Measurements from ENCODE around the gene STX1B. TPM values are rescaled to one million over a fixed set of nuclear protein-coding genes. Genes with fewer than 3 reads are reported as not detected.

The STX1B gene
- total RNA-seq (2022; extraction: Qiagen RNA extraction): 1.4 to 2.1 TPM (median 1.6 TPM) in 5 replicates

DNA sequence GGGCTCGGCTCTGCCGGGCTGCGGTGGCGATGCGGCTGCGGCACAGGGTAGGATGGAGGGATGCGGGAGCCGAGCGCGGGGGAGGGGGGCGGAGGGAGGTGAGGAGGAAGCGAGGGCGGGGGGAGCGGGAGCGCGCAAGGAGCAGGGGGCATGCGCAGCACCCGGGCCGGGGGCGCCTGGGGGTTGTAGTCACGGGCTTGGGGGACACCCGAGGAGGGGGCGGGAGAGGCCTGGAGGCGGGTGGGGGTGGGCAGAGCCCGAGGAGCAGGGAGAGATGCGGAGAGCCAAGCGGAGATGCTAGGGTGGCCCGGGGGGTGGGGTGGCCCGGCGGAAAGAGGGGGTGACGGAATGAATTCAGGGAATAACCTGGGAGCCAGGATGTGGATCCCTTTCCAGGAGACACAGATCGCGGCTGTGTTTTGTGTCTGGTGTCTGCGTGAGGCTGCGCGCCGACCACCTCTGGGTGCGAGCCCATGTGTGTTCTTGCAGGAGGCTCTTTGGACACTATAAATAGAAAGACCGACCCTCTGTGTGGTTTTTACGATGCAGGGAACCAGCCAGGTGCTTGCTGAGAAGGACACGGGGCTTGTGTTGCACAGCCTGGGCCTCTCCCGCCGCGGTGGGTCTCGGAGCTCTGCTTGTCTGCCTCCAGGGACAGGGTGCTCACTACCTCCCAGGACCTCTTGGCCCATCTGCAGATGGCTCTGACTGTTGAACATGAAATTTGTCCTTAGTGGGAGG is at the start of gene STX1B:
Gene STX1B (minus strand): TSS at position 54 of the 741 bp plus-strand sequence. CDS start 242 bp downstream, outside the sequence.

DNA sequence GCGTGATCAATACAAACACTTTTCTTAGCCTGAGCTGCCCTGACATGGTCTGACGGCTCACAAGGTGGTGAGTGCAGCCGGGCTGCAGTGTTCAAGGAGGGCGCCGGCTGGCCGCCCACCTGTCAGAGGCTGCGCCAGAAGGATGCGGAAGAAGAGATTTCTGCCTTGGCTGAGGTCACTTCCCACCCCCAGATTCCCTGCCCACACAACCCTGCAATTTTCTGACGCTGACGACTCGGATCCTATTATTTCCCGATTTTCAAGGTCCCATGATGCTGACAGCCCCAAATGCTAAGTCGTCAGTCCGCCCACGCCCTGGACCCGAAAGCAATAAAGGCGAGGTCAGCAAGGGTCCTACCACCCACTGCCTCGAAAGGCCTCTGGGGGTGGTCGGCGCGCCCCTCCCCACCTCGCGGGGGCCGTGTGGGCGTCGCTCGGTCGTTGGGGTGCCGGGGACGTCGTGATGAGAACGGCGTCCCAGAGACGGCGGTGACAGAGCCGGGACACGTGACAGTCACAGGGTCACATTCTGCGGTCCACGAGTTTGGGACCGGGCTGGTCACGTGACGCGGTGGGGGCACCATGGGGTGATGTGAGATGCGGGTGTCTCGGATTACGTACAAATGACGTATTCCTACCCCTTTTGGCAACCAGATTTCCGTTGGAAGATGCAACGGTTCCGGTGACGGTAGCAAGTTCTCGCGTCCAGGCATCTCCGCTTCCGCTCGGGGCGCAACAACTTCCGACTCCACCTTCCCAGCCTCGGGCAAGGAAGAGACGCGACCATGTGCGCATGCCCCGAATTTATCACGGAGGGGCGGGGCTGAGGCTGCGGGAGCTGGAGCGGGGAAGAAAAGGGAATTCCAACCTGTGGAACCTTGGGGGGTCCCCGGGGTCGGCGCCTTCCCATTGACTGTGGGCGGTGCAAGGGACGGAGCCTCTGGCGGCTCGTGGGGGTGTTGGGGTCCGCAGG is 22.6 kb upstream of the STX1B start, which contains the start of gene STX4:
Gene STX4 (plus strand): TSS at position 823 of the 973 bp plus-strand sequence. CDS start 248 bp downstream, outside the sequence.

DNA sequence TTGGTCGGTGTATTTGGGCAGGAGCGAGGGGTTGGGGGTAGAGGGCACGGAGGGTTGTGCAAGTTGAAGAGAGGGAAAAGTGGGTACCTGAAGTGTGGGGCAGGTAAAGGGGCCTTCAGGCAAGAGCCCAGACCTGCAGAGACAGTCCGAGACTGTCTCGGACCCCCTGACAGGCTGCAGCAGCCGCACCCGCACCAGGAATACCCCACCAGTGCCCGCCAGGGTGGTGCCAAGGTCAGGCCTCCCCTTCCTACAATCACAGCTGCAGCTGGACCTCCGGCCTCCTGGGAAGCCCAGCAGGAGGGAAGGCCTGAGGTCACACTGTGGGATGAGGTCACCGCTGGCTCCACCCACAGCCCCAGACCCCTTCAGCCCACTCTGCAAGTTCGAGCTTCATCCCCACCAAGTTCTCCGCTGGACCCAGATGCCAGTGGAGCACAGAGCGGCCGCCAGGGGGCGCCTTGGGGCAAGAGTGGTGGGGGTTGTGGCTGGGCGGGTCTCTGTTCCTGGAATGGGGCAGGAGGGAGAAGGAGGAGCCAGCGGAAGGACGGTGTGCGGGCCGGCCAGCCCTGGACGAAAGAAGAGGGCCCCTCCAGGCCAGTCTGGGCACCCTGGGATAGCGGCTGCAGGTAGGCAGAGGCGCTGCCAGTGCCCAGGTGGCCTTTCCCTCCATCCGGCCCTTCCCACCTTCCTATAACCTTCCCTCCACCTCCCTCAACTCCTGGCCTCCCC is 25.6 kb downstream of the STX1B start, which contains the start of gene HSD3B7:
Gene HSD3B7 (plus strand): TSS at position 539 of the 732 bp plus-strand sequence. CDS start 452 bp downstream, outside the sequence.

DNA sequence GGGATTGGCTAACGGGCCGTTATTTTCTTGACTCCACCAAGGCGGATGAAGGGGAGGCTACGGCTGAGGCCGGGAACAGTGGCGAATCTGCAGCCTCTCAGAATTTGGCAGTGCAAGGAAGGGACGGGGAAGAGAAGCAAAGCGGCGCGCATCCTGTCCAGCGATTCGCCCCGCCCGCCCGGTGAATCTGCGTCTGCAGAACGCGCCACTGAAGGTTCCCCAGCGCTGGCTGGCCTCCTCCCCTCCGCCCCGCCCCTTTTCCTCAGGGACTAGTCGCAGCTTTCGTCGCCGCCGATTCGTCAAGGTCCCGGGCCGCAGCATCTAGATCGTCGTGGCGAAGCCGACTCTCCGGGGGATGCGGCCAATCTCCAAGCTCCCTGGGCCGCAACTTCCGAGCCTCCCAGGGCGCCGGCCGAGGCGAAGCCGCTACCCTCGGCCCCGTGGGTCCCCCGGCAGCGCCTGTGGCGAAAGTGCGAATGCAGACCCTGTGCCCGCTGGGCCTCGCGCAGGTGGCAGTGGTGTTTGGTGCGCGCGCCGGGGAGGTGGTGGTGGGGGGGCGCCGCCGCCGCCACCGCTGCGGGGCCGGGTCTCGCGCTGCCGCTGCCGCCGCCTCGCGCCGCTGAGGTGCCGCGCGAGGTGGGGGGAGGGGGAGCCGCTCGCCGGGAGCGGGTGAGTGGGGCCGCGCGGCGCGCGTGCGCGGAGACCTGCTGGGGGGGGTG is 52.8 kb downstream of the STX1B start, which contains the start of gene SETD1A:
Gene SETD1A (plus strand): TSS at position 299 of the 719 bp plus-strand sequence. CDS start 978 bp downstream, outside the sequence.

DNA sequence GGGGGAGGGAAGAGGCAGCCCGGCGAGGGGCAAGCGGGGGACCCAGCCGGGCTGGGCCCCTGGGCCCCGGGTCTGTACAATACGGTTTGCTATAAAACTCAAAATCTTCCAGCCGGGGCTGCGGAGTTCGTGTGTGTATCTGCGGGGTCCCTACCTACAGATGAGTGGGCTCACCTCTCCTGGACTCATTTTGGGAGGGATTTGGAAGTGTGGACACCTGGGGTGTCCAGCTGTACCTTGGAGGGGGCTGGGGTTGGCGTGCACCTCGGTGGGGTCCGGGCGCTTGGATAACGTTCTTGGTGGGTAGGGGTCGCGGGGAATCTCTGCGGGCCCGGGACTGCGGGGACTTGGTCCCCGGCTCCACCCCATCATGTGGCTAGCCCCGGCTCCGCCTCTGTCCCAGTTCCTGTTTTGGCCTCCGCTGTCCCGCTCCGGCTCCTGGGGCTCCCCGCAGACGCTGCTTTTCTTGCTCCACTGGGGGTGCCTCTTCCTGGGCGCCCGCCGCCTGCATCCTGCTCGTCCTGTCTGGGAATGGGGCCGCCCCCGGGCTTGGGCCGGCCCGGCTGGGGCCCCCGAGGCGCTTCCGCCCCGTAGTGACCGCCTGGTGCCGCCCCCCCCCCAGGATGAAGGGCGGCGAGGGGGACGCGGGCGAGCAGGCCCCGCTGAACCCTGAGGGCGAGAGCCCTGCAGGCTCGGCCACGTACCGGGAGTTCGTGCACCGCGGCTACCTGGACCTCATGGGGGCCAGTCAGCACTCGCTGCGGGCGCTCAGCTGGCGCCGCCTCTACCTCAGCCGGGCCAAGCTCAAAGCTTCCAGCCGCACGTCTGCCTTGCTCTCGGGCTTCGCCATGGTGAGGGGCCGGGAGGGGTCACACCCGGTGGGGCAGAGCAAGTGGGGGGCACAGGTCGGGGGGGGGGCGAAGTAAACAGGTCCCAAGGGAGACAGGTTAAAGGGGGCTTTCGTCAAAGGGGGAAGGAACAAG is 61.5 kb downstream of the STX1B start, which contains the start of gene ORAI3:
Gene ORAI3 (plus strand): TSS at position 402 of the 983 bp plus-strand sequence. CDS start 222 bp downstream, at position 624.

Other genes starting within 250 kb of the STX1B start
- gene CFAP119, start 248.6 kb downstream of the STX1B start, total RNA-seq (2022; extraction: Qiagen RNA extraction): 5.2 to 9.2 TPM (median 8.2 TPM) in 5 replicates
- 77.1 to 81.7 TPM (median 80.2 TPM) in 5 replicates for gene RNF40, start 248.3 kb downstream of the STX1B start, total RNA-seq (2022; extraction: Qiagen RNA extraction)
- 16.2 to 21.3 TPM (median 17.3 TPM) in 5 replicates for gene ZNF629, start 223.4 kb downstream of the STX1B start, total RNA-seq (2022; extraction: Qiagen RNA extraction)
- gene BCL7C, start 116.6 kb downstream of the STX1B start, total RNA-seq (2022; extraction: Qiagen RNA extraction): 23.6 to 42.5 TPM (median 40.9 TPM) in 5 replicates
- gene CTF1, start 114.0 kb downstream of the STX1B start, total RNA-seq (2022; extraction: Qiagen RNA extraction): 0.16 to 0.32 TPM (median 0.18 TPM) in 5 replicates
- 14.1 to 19.7 TPM (median 18.0 TPM) in 5 replicates for gene FBXL19, start 87.1 kb downstream of the STX1B start, total RNA-seq (2022; extraction: Qiagen RNA extraction)
- gene ORAI3, start 61.6 kb downstream of the STX1B start, total RNA-seq (2022; extraction: Qiagen RNA extraction): 9.0 to 14.5 TPM (median 12.1 TPM) in 5 replicates
- 17.7 to 19.7 TPM (median 18.3 TPM) in 5 replicates for gene SETD1A, start 52.9 kb downstream of the STX1B start, total RNA-seq (2022; extraction: Qiagen RNA extraction)
- 13.6 to 15.9 TPM (median 13.9 TPM) in 5 replicates for gene HSD3B7, start 25.4 kb downstream of the STX1B start, total RNA-seq (2022; extraction: Qiagen RNA extraction)
- 56.8 to 66.1 TPM (median 64.4 TPM) in 5 replicates for gene STX4, start 22.9 kb upstream of the STX1B start, total RNA-seq (2022; extraction: Qiagen RNA extraction)
- gene ZNF668, start 63.6 kb upstream of the STX1B start, total RNA-seq (2022; extraction: Qiagen RNA extraction): 13.3 to 19.8 TPM (median 14.5 TPM) in 5 replicates
- 9.1 to 11.4 TPM (median 10.2 TPM) in 5 replicates for gene ZNF646, start 63.8 kb upstream of the STX1B start, total RNA-seq (2022; extraction: Qiagen RNA extraction)
- gene PRSS53, start 78.3 kb upstream of the STX1B start, total RNA-seq (2022; extraction: Qiagen RNA extraction): 1.0 to 2.5 TPM (median 1.6 TPM) in 5 replicates
- 98.3 to 147 TPM (median 140 TPM) in 5 replicates for gene VKORC1, start 84.2 kb upstream of the STX1B start, total RNA-seq (2022; extraction: Qiagen RNA extraction)
- gene BCKDK, start 97.7 kb upstream of the STX1B start, total RNA-seq (2022; extraction: Qiagen RNA extraction): 46.0 to 56.1 TPM (median 52.2 TPM) in 5 replicates
- 45.0 to 51.2 TPM (median 48.2 TPM) in 5 replicates for gene KAT8, start 107.0 kb upstream of the STX1B start, total RNA-seq (2022; extraction: Qiagen RNA extraction)
- 0.83 to 1.4 TPM (median 1.2 TPM) in 5 replicates for gene PRSS8, start 125.1 kb upstream of the STX1B start, total RNA-seq (2022; extraction: Qiagen RNA extraction)
- 0.84 to 1.9 TPM (median 1.1 TPM) in 5 replicates for gene PRSS36, start 139.4 kb upstream of the STX1B start, total RNA-seq (2022; extraction: Qiagen RNA extraction)
- 505 to 637 TPM (median 514 TPM) in 5 replicates for gene FUS, start 169.5 kb upstream of the STX1B start, total RNA-seq (2022; extraction: Qiagen RNA extraction)
- gene PYCARD, start 192.1 kb upstream of the STX1B start, total RNA-seq (2022; extraction: Qiagen RNA extraction): 23.8 to 40.1 TPM (median 36.2 TPM) in 5 replicates
- gene TRIM72, start 203.5 kb upstream of the STX1B start, total RNA-seq (2022; extraction: Qiagen RNA extraction): 0.01 to 0.10 TPM (median 0.05 TPM) in 5 replicates
- not detected in 5 replicates for gene PYDC1, start 206.5 kb upstream of the STX1B start, total RNA-seq (2022; extraction: Qiagen RNA extraction)
- 1.1 to 1.9 TPM (median 1.7 TPM) in 5 replicates for gene ITGAM, start 249.3 kb upstream of the STX1B start, total RNA-seq (2022; extraction: Qiagen RNA extraction)